Gastrocnemius medialis (tissue), 4 donors: Measurements from ENCODE around the gene NTM. TPM values are rescaled to one million over a fixed set of nuclear protein-coding genes. Genes with fewer than 3 reads are reported as not detected.

Source experiments
- ATAC-seq, 2 donors: fragments of 150-250 bp; one replicate each; pipeline ENCODE4 v1.9.1; 2016
- DNase-seq, 2 donors: peaks; one replicate each; pipeline ENCODE4 v3.0.0-alpha.2; 2019
- H3K27ac ChIP-seq, 4 donors: fragments of 200-600 bp; sonication (generic); 1 replicate in 1 of 4; 2 replicates in 3 of 4; pipeline ENCODE4 v1.5.1; 2016 to 2018; ENCODE audit warnings: mild to moderate bottlenecking in 2 of 4, moderate library complexity in 1 of 4
- H3K27me3 ChIP-seq, 3 donors: fragments of 200-600 bp; sonication (generic) in 2 of 3; 1 replicate in 1 of 3; 2 replicates in 2 of 3; pipeline versions ENCODE4 v1.5.1 to v1.6.0; 2016 to 2019; ENCODE audit warnings: mild to moderate bottlenecking in 1 of 3, moderate library complexity in 1 of 3
- H3K36me3 ChIP-seq, 2 donors: fragments of 200-600 bp; sonication (generic) in 1 of 2; one replicate each; pipeline ENCODE4 v1.5.1; 2017 to 2018
- H3K4me1 ChIP-seq, 2 donors: fragments of 200-600 bp; sonication (generic) in 1 of 2; one replicate each; pipeline ENCODE4 v1.5.1; 2016 to 2017; ENCODE audit warnings: mild to moderate bottlenecking in 2 of 2
- H3K4me3 ChIP-seq, 4 donors: fragments of 200-600 bp; sonication (generic) in 3 of 4; 1 replicate in 1 of 4; 2 replicates in 3 of 4; pipeline ENCODE4 v1.5.1; 2016 to 2019; ENCODE audit warnings: mild to moderate bottlenecking in 2 of 4
- H3K9me3 ChIP-seq, 3 donors: fragments of 200-600 bp; sonication (generic) in 2 of 3; 1 replicate in 1 of 3; 2 replicates in 2 of 3; pipeline ENCODE4 v1.5.1; 2016 to 2019
- CTCF ChIP-seq, 5 experiments: fragments of 450-650 bp in 3 of 5; fragments of 200-600 bp in 2 of 5; sonication (generic) in 2 of 5; IDR thresholded peaks in 4 of 5; conservative IDR thresholded peaks in 1 of 5; 1 replicate in 4 of 5; 2 replicates in 1 of 5; pipeline ENCODE4 v1.5.1; 2016 to 2019; ENCODE audit warnings: antibody characterized with exemption in 5 of 5, mild to moderate bottlenecking in 3 of 5, moderate library complexity in 3 of 5
- POLR2A ChIP-seq, 2 donors: fragments of 450-650 bp; IDR thresholded peaks; one replicate each; pipeline ENCODE4 v1.6.1; 2017; ENCODE audit warnings: antibody characterized with exemption in 2 of 2, mild to moderate bottlenecking in 2 of 2, moderate library complexity in 2 of 2
- in situ Hi-C, 4 donors: fragments of 200-750 bp; cut with MboI; loops; one replicate each; pipeline versions ENCODE4 v1.15.0 to v1.8.0; 2017; ENCODE audit warnings: low sequenced_read_pairs in 4 of 4
- intact Hi-C: fragments of 100-400 bp; cut with DNase I; formaldehyde crosslinking; loops from one replicate; pipeline ENCODE4 v1.15.1; 2023; ENCODE audit warnings: low total_unique reads
- total RNA-seq, 4 donors: library from RNA; depleted of rRNA; stranded (reverse); fragments of >200 nt; gene quantifications; one replicate each; pipeline versions ENCODE4 v1.1.0 to v1.2.3, GENCODE V29; 2016

NTM gene
- total RNA-seq, 4 donors from 2014 or later = 0.69 TPM; not detected in 3

DNA sequence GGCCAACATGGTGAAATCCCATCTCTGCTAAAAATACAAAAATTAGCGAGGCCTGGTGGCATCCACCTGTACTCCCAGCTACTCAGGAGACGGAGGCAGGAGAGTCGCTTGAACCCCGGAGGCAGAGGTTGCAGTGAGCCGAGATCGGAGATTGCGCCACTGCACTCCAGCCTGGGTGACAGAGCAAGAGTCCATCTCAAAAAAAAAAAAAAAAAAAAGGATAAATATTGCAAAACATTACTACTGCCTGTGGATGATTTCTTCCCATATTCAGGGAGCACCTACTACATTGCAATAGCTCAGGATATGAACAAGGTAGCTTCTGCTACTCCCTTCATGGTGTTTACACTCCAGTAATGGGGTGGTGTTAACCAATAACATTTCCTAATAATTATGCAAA lies 980.6 kb downstream of the NTM start:
- Histone ChIP-seq H3K4me1 (no peaks in the 10 kb centered on the region), H3K9me3 (no peaks in the 10 kb centered on the region), H3K4me3 (no peak overlapping the region), H3K36me3 (no peaks in the 10 kb centered on the region), H3K27ac (no peak overlapping the region), H3K27me3 (no peaks in the 10 kb centered on the region)
- TF ChIP-seq POLR2A (IDR thresholded peaks at IDR 0.05) = no peak
- TF ChIP-seq CTCF (IDR thresholded peaks at IDR 0.05 in 4 of 5, conservative IDR thresholded peaks at IDR 0.05 in 1 of 5) = no peak
- intact Hi-C loops = no loop called here
- DNase-seq = no peak
- ATAC-seq = no peak
- in situ Hi-C loops = no loop called here

GRCh38 chr11:132352497-132352896 lies 982.1 kb downstream of the NTM start:
- ATAC-seq = no peak
- no peak overlapping the region for H3K27ac ChIP-seq
- H3K4me3 ChIP-seq = no peak overlapping the region
- DNase-seq = no peak
- intact Hi-C loops (no loop called here), in situ Hi-C loops (no loop called here)
- no peaks in the 10 kb centered on the region for H3K9me3 ChIP-seq
- no peaks in the 10 kb centered on the region for H3K27me3 ChIP-seq
- TF ChIP-seq CTCF (IDR thresholded peaks at IDR 0.05 in 4 of 5, conservative IDR thresholded peaks at IDR 0.05 in 1 of 5) (no peak), POLR2A (IDR thresholded peaks at IDR 0.05) (no peak)
- H3K36me3 ChIP-seq = no peaks in the 10 kb centered on the region
- H3K4me1 ChIP-seq = no peaks in the 10 kb centered on the region

DNA sequence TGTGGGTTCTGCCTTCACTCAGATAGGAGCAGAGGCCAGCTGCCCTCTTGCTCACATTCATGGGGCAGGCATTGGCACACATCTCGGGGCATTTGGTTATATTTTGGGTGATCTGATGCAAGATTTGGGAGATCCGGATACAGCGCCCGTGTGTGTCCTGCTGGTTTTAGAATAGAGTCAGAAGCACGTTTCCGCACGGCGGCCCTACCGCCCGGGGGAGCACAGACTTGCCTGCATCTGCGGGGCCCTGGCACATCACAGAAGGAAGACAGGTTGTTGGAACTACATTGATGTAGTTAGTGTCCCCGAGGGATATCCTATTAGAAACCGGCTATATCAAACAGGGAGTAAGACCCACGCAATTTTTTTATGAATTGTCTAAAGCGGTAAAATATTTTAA lies 982.8 kb downstream of the NTM start:
- no peak for ATAC-seq
- no peaks in the 10 kb centered on the region for H3K27me3 ChIP-seq
- H3K27ac ChIP-seq = no peak overlapping the region
- H3K4me1 ChIP-seq = no peaks in the 10 kb centered on the region
- in situ Hi-C loops (no loop called here), intact Hi-C loops (no loop called here)
- no peak for TF ChIP-seq CTCF (IDR thresholded peaks at IDR 0.05 in 4 of 5, conservative IDR thresholded peaks at IDR 0.05 in 1 of 5)
- no peak for TF ChIP-seq POLR2A (IDR thresholded peaks at IDR 0.05)
- DNase-seq = no peak
- no peaks in the 10 kb centered on the region for H3K9me3 ChIP-seq
- no peaks in the 10 kb centered on the region for H3K36me3 ChIP-seq
- H3K4me3 ChIP-seq = no peak overlapping the region

DNA sequence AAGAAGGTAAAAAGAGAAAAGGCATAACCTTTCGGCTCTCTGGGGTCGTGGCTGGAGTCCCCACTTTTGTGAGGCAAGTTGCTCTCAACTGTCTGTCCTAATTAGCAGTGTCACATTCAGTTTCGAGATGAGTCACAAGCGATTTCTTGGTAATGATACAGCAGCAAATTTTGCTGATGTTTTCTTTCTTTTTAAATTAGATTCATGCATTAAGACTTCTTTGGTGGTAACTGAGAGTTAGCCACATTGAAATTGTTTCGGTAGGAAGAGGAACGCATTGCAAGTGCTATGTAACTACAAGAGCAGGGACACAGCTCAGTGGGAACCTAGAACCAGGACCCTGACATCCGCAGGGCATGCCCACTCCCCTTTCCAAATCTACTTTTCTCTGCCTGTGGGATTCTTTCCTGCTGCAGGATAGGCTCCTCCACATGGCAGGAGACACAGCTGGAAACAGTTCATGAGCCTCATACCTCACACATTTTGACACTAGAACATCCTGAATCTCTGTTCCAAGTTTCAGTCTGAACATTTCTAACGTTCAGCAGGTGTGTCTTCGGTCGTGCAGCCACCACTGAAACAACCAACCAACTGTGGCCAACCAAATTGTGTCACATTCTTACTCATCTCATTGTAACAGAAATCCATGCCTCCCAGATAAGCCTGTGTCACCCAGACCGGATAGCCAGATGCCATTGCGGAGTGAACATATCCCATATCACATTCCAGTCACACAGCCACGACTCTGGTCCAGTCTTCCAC lies 987.6 kb downstream of the NTM start:
- Histone ChIP-seq H3K4me3 (no peak overlapping the region), H3K27ac (no peak overlapping the region), H3K36me3 (no peaks in the 10 kb centered on the region), H3K27me3 (no peaks in the 10 kb centered on the region), H3K4me1 (no peaks in the 10 kb centered on the region), H3K9me3 (no peaks in the 10 kb centered on the region)
- ATAC-seq (no peak), DNase-seq (no peak)
- in situ Hi-C loops (no loop called here), intact Hi-C loops (no loop called here)
- TF ChIP-seq POLR2A (IDR thresholded peaks at IDR 0.05) = no peak
- no peak for TF ChIP-seq CTCF (IDR thresholded peaks at IDR 0.05 in 4 of 5, conservative IDR thresholded peaks at IDR 0.05 in 1 of 5)

GRCh38 chr11:132358573-132358953 lies 988.1 kb downstream of the NTM start:
- Histone ChIP-seq H3K27ac (no peak overlapping the region), H3K4me3 (no peak overlapping the region), H3K27me3 (no peaks in the 10 kb centered on the region), H3K36me3 (no peaks in the 10 kb centered on the region), H3K9me3 (no peaks in the 10 kb centered on the region), H3K4me1 (no peaks in the 10 kb centered on the region)
- in situ Hi-C loops = no loop called here
- TF ChIP-seq CTCF (IDR thresholded peaks at IDR 0.05 in 4 of 5, conservative IDR thresholded peaks at IDR 0.05 in 1 of 5) = no peak
- TF ChIP-seq POLR2A (IDR thresholded peaks at IDR 0.05) = no peak
- ATAC-seq (no peak), DNase-seq (no peak)
- intact Hi-C loops = no loop called here
